ENCODE data around the gene BANP.
"Not testable (repeated sequence)": the region's sequence is repeated elsewhere in the genome, so short reads cannot be mapped to it uniquely, and the experiment has no call there.

Gene BANP

GRCh38 chr16:88065747-88066142 is 114.5 kb downstream of the BANP start:
- DNase-seq (ENCODE audit: low read depth, low spot score), result no peak

GRCh38 chr16:88066234-88066633 is 115.0 kb downstream of the BANP start:
- no peak for DNase-seq (ENCODE audit: low read depth, low spot score)

- DNase-seq (ENCODE audit: low read depth, low spot score), result no peak
These were observed 115.7 kb downstream of the BANP start for GRCh38 chr16:88066680-88067529.

GRCh38 chr16:88067530-88068411 is 116.5 kb downstream of the BANP start:
- no peak for DNase-seq (ENCODE audit: low read depth, low spot score)

GRCh38 chr16:88068476-88069396 is 117.5 kb downstream of the BANP start:
- DNase-seq (ENCODE audit: low read depth, low spot score), result no peak

- no peak for DNase-seq (ENCODE audit: low read depth, low spot score)
These were observed 118.3 kb downstream of the BANP start for GRCh38 chr16:88069397-88070168.

GRCh38 chr16:88070341-88070740 is 119.1 kb downstream of the BANP start:
- no peak for DNase-seq (ENCODE audit: low read depth, low spot score)

GRCh38 chr16:88070989-88071625 is 119.9 kb downstream of the BANP start:
- no peak for DNase-seq (ENCODE audit: low read depth, low spot score)

GRCh38 chr16:88071908-88072307 is 120.7 kb downstream of the BANP start:
- DNase-seq (ENCODE audit: low read depth, low spot score), result no peak

GRCh38 chr16:88072571-88073001 is 121.4 kb downstream of the BANP start:
- DNase-seq (ENCODE audit: low read depth, low spot score), result no peak

- no peak for DNase-seq (ENCODE audit: low read depth, low spot score)
These were observed 122.0 kb downstream of the BANP start for GRCh38 chr16:88073201-88073721.

- DNase-seq (ENCODE audit: low read depth, low spot score), result no peak
These were observed 122.8 kb downstream of the BANP start for GRCh38 chr16:88074041-88074440.

- no peak for DNase-seq (ENCODE audit: low read depth, low spot score)
These were observed 125.1 kb downstream of the BANP start for GRCh38 chr16:88076211-88076931.

- DNase-seq (ENCODE audit: low read depth, low spot score), result not testable (repeated sequence)
These were observed 125.7 kb downstream of the BANP start for GRCh38 chr16:88076932-88077320.

GRCh38 chr16:88077328-88078108 is 126.3 kb downstream of the BANP start:
- no peak for DNase-seq (ENCODE audit: low read depth, low spot score)

GRCh38 chr16:88078111-88078775 is 127.0 kb downstream of the BANP start:
- no peak for DNase-seq (ENCODE audit: low read depth, low spot score)

- DNase-seq (ENCODE audit: low read depth, low spot score), result no peak
These were observed 132.3 kb downstream of the BANP start for GRCh38 chr16:88083582-88083981.

GRCh38 chr16:88084881-88085280 is 133.6 kb downstream of the BANP start:
- no peak for DNase-seq (ENCODE audit: low read depth, low spot score)
